HL-60 (cell line): ENCODE measurements around the gene EXOC4.

ENCODE experiments used
- DNase-seq, 2 experiments: peaks; one replicate each; pipeline ENCODE4 v3.0.0-alpha.2; 2010 to 2020; ENCODE audit warnings: low read depth in 1 of 2, low spot score in 1 of 2
- H3K27ac ChIP-seq: fragments of 250-450 bp; sonication (Bioruptor Pico); replicated peaks from 2 replicates; pipeline ENCODE4 v1.5.1; 2020; ENCODE audit warnings: mild to moderate bottlenecking, moderate library complexity
- H3K27me3 ChIP-seq: fragments of 250-450 bp; sonication (Bioruptor Pico); 2 replicates; pipeline ENCODE4 v1.5.1; 2021; ENCODE audit warnings: mild to moderate bottlenecking, moderate library complexity; ENCODE audit not compliant: insufficient read depth, poor library complexity, severe bottlenecking
- H3K4me3 ChIP-seq: replicated peaks from 2 replicates; pipeline ENCODE4 v1.5.1; 2011; ENCODE audit warnings: mild to moderate bottlenecking, control low read depth, low read length; ENCODE audit not compliant: insufficient read depth
- CTCF ChIP-seq: IDR thresholded peaks from one replicate; pipeline ENCODE4 v1.5.1; 2011; ENCODE audit warnings: low read length, control low read depth, inconsistent platforms; ENCODE audit not compliant: insufficient read depth
- GABPA ChIP-seq: IDR thresholded peaks from 2 replicates; pipeline ENCODE4 v1.6.1; 2012; ENCODE audit warnings: low read depth
- POLR2AphosphoS5 ChIP-seq: IDR thresholded peaks from 2 replicates; pipeline ENCODE4 v1.6.1; 2012; ENCODE audit warnings: low read depth
- REST ChIP-seq: IDR thresholded peaks from 2 replicates; pipeline ENCODE4 v1.6.1; 2012; ENCODE audit warnings: low read depth; ENCODE audit not compliant: insufficient replicate concordance
- SPI1 ChIP-seq: IDR thresholded peaks from 2 replicates; pipeline ENCODE4 v1.6.1; 2012; ENCODE audit warnings: low read depth, mild to moderate bottlenecking, borderline replicate concordance

EXOC4 gene

GRCh38 chr7:133300811-133301210, 47.9 kb downstream of the EXOC4 start:
- Histone ChIP-seq H3K27me3 (no peaks in the 10 kb centered on the region), H3K27ac (no peak overlapping the region), H3K4me3 (no peak overlapping the region)
- no peak for TF ChIP-seq REST
- no peak for TF ChIP-seq GABPA
- no peak for TF ChIP-seq CTCF
- no peak for TF ChIP-seq SPI1
- DNase-seq: no peak

GRCh38 chr7:133301444-133301843, 48.6 kb downstream of the EXOC4 start:
- H3K4me3 ChIP-seq: no peak overlapping the region
- TF ChIP-seq REST (no peak), CTCF (no peak), POLR2AphosphoS5 (no peak), GABPA (no peak), SPI1 (no peak)
- no peaks in the 10 kb centered on the region for H3K27me3 ChIP-seq
- no peak overlapping the region for H3K27ac ChIP-seq
- DNase-seq: no peak

GRCh38 chr7:133303372-133303771, 50.5 kb downstream of the EXOC4 start:
- TF ChIP-seq CTCF (no peak), REST (no peak), GABPA (no peak), POLR2AphosphoS5 (no peak), SPI1 (no peak)
- Histone ChIP-seq H3K4me3 (no peak overlapping the region), H3K27me3 (no peaks in the 10 kb centered on the region), H3K27ac (no peak overlapping the region)
- no peak for DNase-seq
